NCI-H460 (cell line): ENCODE results near the gene SPEN. TPM values are rescaled to one million over a fixed set of nuclear protein-coding genes. Genes with fewer than 3 reads are reported as not detected.
"Not testable (repeated sequence)": the region's sequence is repeated elsewhere in the genome, so short reads cannot be mapped to it uniquely, and the experiment has no call there.

ENCODE experiments used
- DNase-seq: peaks from one replicate; pipeline ENCODE4 v3.0.0-alpha.2; 2016; ENCODE audit warnings: low read depth; ENCODE audit errors: extremely low read depth
- polyA plus RNA-seq: library from polyadenylated mRNA; depleted of rRNA; stranded (reverse); fragments of >200 nt; gene quantifications from 2 replicates; pipeline ENCODE4 v1.2.3, GENCODE V29; 2014; cell fraction: nucleus; rRNA removed
- total RNA-seq: library from RNA; depleted of rRNA; stranded (reverse); fragments of >200 nt; shearing (Covaris generic); gene quantifications from 2 replicates; pipeline ENCODE4 v1.2.3, GENCODE V29; 2014; rRNA removed

SPEN gene, protein sequence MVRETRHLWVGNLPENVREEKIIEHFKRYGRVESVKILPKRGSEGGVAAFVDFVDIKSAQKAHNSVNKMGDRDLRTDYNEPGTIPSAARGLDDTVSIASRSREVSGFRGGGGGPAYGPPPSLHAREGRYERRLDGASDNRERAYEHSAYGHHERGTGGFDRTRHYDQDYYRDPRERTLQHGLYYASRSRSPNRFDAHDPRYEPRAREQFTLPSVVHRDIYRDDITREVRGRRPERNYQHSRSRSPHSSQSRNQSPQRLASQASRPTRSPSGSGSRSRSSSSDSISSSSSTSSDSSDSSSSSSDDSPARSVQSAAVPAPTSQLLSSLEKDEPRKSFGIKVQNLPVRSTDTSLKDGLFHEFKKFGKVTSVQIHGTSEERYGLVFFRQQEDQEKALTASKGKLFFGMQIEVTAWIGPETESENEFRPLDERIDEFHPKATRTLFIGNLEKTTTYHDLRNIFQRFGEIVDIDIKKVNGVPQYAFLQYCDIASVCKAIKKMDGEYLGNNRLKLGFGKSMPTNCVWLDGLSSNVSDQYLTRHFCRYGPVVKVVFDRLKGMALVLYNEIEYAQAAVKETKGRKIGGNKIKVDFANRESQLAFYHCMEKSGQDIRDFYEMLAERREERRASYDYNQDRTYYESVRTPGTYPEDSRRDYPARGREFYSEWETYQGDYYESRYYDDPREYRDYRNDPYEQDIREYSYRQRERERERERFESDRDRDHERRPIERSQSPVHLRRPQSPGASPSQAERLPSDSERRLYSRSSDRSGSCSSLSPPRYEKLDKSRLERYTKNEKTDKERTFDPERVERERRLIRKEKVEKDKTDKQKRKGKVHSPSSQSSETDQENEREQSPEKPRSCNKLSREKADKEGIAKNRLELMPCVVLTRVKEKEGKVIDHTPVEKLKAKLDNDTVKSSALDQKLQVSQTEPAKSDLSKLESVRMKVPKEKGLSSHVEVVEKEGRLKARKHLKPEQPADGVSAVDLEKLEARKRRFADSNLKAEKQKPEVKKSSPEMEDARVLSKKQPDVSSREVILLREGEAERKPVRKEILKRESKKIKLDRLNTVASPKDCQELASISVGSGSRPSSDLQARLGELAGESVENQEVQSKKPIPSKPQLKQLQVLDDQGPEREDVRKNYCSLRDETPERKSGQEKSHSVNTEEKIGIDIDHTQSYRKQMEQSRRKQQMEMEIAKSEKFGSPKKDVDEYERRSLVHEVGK (N-terminal part only)
- 11.3 and 14.2 TPM in 2 replicates for total RNA-seq
- 3.8 and 5.0 TPM in 2 replicates for polyA plus RNA-seq

DNA sequence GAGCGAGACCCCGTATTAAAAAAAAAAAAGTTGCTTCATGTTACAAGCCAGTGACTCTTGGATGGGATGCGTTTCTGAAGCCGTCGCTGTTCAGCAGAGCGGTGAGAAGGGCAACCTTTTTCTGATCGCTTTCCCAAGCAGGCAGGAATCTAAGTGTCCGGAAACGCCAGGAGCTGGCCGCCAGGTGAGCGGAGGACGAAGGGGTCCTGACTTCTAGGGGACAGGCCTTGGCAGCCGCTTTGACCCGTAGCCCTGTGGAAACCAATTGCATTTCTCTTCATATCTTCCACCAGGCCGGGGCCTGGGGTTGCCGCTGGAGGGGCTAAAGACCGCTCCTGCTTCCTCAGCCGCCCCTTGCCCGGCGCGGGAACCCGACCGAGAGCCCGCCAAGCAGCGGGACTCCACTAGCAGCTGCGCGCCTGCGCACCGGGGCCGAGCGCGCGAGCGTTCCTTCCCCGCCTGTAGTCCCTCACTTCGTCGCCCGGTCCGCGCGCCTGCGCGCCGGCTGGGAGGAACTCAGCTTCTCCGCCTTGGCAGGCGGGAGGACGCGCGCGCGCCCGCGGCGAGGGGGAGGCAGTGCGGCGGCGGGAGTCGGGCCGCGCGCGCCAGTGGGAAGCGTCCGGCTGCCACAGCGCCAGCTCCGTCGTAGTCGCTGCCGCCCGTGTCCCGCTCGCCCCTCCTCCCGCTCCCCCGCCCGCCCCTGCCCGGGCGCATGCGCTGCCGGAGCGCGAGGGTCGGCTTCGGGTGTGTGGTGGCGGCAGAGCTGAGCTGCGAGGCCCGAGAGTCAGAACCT lies at the start of gene SPEN:
Gene SPEN, plus strand, starts transcription at position 608 of the 793 bp plus-strand sequence. CDS start 361 bp downstream, outside the sequence.
- DNase-seq, result peak; percentile 91

DNA sequence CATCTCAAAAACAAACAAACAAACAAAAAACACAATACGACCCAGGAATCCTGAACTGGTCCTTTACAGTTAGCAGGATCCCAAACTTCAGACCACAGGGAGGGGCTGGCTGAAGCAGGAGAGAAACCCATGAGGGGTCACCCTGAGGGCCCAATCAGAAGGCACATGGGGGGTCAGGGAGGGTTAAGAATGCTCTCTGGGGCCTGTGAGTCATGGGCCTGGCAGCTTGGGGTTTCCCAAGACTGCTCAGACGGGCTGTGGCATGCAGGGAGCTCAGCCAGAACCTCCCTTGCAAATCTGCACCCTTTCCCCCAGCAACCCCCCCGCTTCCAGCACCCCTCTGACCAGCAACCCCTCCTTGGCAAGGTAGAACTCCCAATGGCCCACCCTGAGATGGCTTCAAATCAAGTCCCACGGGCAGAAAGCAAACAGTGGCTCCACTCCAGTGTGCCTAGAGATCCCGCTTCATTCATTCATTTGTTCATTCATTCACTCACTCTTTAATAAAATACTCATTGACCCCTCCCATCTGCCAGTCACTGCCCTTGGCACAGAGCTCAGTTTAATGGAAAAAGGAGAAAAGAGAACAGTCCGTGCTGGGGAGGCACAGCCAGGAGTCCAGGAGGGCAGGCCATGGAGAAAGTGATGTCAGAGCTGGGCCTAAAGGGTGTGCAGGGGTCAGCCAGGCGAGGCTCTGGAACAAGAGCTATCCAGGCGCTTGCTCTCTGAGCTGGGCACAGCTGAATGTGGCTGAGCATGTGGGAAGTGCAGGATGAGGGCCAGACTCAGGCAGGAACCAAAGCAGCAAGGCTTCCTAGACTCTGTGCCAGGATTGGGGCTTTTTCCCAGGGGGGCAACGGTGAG lies 48.3 kb upstream of the SPEN start:
- peak; percentile 89 for DNase-seq

DNA sequence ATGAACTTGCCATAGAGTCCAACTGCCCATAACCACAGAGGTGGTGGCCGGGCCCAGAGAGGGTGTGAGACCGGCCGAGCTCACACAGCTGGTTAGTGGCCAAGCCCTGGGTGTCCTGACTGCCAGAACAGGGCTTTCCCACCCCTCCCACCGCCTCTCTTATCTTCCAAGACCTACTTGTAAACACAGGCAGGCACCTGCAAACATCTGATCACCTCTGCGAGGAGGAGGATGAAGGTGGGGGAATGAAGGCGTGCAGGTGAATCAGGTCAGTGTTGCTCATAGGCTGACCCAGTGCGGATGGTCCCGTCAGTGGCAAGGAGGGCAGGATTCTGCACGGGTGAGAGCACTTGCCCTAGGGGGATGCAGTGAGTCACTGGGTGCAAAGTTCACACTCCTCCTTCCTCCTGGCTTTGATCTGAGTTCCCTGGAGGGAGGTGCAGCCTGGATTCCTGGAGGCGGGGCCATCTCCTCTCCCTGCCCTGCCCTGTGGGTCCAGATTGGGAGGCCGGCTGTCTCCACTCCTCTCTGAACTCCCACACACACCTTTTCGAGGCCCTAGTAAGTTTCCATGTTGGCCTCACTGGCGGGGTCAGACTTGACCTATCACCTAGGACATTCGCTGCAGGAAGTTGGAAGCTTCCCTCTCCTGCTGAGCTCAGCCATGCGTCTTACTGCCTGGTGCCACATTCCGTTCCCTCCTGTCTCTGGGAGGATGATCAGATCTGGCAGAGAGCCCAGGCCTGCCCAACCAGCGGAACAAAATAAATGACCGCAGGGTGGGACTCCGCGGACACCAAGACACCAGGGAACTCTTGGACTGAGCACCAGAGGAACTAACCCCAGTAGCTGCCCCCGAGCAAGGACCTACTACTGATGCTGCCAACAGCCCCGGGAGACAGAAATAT lies 47.3 kb upstream of the SPEN start:
- peak; percentile 82 for DNase-seq

DNA sequence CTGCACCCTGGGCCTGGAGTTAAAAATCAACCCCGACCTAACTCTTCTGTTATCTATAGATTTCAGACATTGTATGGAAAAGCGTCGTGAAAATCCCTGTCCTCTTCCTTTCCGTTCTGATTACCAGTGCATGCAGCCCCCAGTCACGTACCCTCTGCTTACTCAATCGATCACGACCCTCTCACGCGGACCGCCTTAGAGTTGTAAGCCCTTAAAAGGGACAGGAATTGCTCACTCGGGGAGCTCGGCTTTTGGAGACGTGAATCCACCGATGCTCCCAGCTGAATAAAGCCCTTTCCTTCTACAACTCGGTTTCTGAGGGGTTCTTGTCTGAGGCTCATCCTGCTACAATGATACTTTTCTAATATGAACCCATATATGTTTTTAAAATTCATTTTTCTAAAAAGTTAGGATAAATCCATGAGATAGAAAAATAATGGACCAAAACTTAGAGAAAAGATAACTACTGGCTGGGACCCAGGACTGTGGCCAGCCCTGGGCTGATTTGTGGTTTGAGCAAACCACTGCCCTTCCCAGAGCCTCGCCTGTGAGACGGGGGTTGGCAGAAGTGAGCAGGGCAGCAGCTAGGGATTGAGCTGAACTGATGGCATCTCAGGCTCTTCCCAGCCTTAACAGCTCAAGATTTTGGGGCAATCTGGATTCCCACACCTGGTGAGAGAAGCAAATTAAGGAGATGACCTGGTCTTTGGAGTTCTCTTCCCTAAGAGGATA lies 45.1 kb upstream of the SPEN start:
- no peak for DNase-seq

DNA sequence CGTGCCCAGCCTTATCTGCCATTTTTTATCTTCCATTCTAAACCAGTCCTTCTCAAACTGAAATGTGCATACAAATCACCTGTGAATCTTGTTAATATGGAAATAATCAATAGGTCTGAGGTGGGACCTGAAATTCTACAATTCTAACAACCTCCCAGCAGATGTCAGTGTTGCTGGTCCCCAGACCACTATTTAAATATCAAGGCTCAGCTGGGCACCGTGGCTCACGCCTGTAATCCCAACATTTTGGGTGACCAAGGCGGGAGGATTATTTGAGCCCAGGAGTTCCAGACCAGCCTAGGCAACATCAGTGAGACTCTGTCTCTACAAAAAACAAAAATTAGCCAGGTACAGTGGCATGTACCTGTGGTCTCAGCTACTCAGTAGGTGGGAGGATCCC lies 44.1 kb upstream of the SPEN start:
- DNase-seq, result no peak

DNA sequence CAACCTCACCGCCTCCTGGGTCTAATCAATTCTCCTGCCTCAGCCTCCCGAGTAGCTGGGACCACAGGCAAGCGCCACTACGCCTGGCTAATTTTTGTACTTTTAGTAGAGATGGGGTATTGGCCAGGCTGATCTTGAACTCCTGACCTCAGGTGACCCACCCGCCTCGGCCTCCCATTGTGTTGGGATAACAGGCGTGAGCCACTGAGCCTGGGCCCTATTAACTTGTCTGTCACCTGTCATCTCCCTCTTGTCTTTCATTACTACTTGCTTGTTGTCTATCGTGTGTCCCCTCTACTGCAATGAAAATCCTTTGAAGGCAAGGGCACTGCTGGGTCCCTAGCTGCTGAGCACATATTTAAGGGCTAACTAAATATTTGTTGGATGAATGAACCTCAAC lies 43.4 kb upstream of the SPEN start:
- no peak for DNase-seq

DNA sequence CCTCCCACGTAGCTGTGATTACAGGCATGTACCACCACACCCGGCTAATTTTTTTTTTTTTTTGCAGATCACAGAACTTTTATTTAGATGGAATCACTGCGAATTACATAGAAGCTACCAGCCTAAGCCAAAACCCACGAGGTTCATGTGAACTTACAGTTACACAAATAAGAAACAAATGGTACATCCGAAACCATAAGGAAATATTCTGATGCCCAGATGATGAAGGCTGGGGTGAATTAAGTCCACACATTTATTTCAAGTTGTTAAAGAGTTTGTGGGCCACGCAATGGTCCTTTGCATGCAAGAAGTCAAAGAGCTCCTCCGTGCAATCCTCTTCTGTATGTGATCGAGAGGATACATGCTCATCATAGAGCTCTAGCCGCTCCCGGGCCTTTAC lies 40.4 kb upstream of the SPEN start:
- no peak for DNase-seq

DNA sequence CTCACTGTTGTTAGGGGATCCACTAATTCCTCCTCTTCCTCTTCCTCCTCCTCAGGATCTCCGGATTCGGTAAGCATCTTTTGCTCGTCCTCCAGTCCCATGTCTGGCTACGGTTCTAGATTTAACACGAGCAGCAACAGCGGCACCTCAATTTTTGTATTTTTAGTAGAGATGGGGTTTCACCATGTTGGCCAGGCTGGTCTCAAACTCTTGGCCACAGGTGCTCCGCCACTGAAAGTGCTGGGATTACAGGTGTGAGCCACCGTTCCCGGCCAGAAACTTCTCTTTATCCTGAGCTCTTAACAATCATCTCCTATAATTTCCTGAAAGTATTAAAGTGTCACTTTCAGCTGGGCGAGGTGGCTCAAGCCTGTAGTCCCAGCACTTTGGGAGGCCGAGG lies 40.0 kb upstream of the SPEN start, which contains the start of gene UQCRHL:
Gene UQCRHL, minus strand, starts transcription at position 101 of the 400 bp plus-strand sequence. Its CDS starts 0 bp downstream, at position 101.
- not testable (repeated sequence) for DNase-seq

DNA sequence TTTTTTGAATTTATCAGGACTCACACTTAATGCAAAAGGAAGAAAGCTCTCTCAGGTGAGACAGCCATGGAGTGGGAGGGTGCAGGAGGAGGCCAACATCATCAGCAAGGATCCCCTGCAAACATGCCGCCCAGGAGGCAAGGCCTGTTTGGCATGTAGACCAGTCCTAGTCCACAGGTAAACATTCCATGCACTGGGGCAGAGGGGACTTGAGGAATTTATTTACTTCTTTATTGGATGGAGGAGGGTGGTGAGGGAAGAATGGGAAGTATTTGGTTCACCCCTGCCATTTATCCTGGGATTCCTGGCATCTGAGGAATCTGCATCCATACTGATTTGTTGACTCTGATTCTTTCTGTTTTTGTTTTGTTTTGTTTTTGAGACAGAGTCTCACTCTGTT lies 38.6 kb upstream of the SPEN start:
- DNase-seq, result no peak

DNA sequence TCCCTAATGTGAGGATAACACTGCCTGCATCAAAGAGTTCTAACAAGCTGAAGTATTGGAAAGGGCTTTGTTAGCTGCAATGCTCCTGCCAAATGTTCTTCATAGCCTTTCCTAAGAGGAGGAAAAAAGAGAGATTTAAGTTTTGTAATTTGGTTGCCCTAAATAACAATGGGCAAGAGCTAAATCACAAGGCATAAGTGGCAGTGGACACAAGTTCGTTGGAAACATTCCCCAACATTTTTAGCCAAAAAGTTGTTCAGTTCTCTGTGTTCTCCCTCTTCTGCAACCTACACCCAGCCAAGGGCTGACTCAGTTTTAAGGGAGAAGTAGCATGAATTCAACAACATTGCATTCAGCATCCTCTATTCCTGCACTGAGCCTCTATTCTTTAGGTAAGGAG lies 37.4 kb upstream of the SPEN start:
- DNase-seq, result no peak

DNA sequence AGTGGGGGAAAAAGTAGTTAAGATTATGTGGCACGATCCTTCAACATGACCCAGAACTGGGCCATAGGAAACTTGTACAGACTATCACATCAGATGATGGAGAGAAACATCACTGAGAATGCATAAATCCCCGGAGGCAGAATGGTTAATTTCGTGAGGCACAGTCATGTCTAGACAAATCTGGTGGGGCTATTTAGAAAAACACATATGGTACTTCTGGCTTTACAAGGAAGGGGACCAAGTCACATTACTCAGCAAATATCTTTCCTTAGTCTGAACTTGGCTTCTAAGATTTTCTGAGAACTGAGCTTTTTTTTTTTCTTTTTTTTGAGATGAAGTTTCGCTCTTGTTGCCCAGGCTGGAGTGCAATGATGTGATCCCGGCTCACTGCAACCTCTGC lies 30.8 kb upstream of the SPEN start:
- no peak for DNase-seq

DNA sequence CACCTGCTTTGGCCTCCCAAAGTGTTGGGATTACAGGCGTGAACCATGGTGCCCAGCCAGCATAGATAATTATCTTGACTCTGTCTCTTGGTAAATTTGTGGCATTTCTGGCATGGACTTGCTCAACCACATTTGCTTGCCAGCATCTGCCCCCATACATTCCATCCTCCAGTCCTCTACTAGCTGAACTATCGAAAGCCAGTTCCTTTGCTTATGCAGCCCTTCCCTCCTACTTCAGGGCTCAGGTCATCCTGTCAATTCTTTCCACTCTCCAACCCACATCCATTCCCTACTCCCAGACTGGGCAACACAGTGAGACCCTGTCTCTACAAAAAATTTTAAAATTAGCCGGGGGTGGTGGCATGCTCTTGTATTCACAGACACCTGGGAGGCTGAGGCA lies 27.0 kb upstream of the SPEN start:
- no peak for DNase-seq

DNA sequence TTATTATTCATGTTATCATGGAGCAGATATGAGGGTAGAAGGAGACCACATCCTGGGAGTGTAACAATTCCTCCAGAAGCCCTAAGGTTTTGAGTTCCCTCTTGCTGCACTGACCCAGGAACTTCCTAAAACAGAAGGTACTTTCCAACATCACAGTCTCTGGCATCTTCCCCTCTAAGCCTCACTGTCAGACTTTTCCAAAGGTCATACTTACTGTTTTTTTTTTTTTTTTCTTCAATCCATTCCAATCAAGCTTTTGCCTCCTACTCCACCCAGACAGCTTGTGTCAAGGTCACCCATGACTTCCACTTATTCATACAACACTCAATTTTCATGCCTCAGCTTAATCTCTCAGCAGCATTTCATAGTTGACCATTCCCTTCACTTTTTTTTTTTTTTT lies 21.7 kb upstream of the SPEN start:
- no peak for DNase-seq

DNA sequence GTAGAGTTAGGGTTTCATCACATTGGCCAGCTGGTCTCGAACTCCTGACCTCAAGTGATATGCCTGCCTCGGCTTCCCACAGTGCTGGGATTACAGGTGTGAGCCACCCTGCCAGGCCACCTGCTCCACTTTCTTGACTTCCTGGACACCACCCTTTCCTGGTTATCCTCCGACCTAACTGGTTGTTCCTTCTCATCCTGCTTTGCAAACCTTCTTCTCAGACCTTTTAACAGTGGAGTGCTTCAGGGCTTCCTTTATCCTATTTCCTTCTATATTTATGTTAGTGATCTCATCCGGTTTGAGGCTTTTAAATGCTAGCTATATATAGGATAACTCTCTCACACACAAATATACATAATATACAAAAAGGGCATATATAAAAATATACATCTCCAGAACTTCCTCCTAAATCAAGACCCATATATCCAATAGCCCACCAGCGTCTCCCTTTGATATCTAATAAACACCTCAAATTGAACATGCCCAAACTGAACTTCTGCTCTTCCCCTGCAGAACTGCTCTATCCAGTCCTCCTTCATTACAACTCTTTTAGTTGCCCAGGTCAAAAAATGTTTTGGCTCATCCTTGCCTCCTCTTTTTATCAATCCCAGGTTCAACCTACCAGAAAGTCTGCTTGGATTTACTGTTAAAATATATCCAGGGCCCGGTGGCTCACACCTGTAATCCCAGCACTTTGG lies 20.5 kb upstream of the SPEN start:
- no peak for DNase-seq

DNA sequence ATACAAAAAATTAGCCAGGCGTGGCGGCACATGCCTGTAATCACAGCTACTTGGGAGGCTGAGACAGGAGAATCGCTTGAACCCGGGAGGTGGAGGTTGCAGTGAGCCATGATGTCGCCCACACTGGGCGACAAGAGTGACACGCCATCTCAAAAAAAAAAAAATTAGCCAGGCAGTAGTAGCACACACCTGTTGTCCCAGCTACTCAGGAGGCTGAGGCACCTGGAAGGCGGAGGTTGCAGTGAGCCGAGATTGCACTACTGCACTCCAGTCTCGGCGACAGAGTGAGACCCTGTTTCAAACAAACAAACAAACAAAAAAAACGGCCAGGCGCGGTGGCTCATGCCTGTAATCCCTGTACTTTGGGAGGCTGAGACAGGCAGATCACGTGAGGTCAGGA lies 19.9 kb upstream of the SPEN start:
- not testable (repeated sequence) for DNase-seq

DNA sequence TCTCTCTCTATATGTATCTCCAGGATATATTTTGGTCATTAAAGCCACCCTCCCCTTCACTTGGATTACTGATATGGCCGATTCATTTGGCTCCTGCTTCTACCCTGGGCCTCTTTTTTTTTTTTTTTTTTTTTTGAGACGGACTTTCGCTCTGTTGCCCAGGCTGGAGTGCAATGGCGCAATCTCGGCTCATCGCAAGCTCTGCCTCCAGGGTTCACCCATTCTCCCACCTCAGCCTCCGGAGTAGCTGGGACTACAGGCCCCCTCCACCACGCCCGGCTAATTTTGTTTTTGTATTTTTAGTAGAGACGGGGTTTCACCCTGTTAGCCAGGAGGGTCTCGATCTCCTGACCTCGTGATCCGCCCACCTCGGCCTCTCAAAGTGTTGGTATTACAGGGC lies 18.6 kb upstream of the SPEN start:
- not testable (repeated sequence) for DNase-seq

DNA sequence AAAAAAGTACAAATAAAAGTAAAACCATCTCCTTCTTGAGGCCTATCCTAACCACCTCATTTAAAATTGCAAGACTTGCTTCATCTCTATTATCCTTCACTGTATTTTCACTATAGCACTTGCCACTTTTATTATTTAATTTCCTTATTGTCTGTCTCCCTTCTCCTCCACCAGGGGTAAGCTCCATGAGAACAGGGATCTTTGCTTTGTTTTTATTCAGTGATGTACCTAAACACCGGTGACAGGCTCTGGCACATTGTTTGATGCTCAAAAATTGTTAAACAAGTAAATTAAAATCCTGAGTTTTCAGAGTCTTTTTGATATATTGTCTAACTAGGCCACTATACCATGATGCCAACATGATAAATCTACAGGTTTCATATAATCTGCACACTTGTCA lies 17.2 kb upstream of the SPEN start:
- DNase-seq, result no peak
